ENCODE results near the gene ATF6. TPM values are rescaled to one million over a fixed set of nuclear protein-coding genes. Genes with fewer than 3 reads are reported as not detected.

Gene ATF6
- total and polyA plus RNA-seq, 4 donors = 10.0 to 22.5 (median 13.4) TPM

DNA sequence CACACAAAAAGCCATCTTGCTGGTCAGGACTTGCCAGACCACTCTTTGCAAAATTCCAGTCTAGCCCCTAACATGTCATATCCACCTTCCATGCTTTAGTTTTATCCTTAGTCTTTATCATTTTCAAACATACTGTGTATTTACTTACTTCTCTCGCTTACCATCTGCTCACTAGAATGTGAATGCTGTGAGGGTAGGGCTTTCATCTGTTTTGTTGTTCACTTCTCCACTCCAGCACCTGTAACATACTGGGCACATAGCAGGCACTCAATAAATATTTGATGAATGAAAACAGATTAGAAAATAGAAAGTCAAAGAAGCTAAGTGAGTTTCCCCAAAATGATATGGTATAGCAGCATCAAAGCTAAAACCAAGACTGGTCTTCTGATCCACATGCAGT lies 177.6 kb downstream of the ATF6 start:
- Histone ChIP-seq H3K4me3 (ENCODE audit: low read depth in 1 of 3, low read length in 3 of 3) (no peak overlapping the region), H3K9ac (ENCODE audit: low read depth in 1 of 2, low read length in 2 of 2) (no peak overlapping the region), H3K27me3 (ENCODE audit: control insufficient read depth in 4 of 4, insufficient read depth in 4 of 4, low read length in 3 of 4) (no peaks in the 10 kb centered on the region), H3K36me3 (ENCODE audit: control insufficient read depth in 4 of 4, insufficient read depth in 3 of 4, low read depth in 1 of 4, low read length in 3 of 4) (peaks cover 0 to 8% (median 7%) of the 10 kb centered on the region in 4 donors), H3K27ac (ENCODE audit: low read depth in 1 of 2, low read length in 2 of 2) (no peak overlapping the region), H3K4me1 (ENCODE audit: control insufficient read depth in 4 of 4, insufficient read depth in 4 of 4, low read length in 3 of 4) (peaks cover 0 to 3% (median 0%) of the 10 kb centered on the region in 4 donors), H3K9me3 (ENCODE audit: control insufficient read depth in 4 of 4, low read length in 3 of 4) (no peaks in the 10 kb centered on the region)
- TF ChIP-seq GABPA (IDR thresholded peaks at IDR 0.05 in 1 of 2, conservative IDR thresholded peaks at IDR 0.05 in 1 of 2) = no peak
- no peak for TF ChIP-seq RXRA (IDR thresholded peaks at IDR 0.05)
- TF ChIP-seq FOXA2 (IDR thresholded peaks at IDR 0.05) = no peak
- TF ChIP-seq REST (IDR thresholded peaks at IDR 0.05) = no peak
- TF ChIP-seq HNF4A (conservative IDR thresholded peaks at IDR 0.05) = no peak
- no peak for TF ChIP-seq EGR1 (IDR thresholded peaks at IDR 0.05; ENCODE audit: low read depth in 2 of 2)
- no peak for DNase-seq (ENCODE audit: low spot score)
- 94% methylated on average over 1 of the region's 1 CpG for WGBS

DNA sequence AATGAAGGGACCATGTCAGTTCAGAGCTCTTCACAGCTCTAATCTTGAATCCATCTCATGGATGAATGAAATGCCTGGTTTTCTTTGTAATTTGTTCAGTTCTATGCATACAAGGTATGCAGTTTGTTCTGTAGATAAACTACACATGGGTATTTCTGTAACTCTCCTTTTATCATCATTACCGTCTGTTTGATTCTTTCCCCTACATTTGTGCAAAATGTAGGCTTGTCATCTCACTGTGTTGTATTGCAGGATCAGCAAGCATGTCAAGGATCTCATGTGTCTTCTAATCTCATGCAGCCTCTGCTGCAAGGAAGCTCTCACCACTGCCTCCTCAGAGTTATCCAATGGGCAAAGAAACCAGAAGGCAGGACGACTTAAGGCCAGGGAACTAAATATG lies 178.3 kb downstream of the ATF6 start:
- Histone ChIP-seq H3K36me3 (ENCODE audit: control insufficient read depth in 4 of 4, insufficient read depth in 3 of 4, low read depth in 1 of 4, low read length in 3 of 4) (peaks cover 0 to 8% (median 7%) of the 10 kb centered on the region in 4 donors), H3K9me3 (ENCODE audit: control insufficient read depth in 4 of 4, low read length in 3 of 4) (no peaks in the 10 kb centered on the region), H3K27me3 (ENCODE audit: control insufficient read depth in 4 of 4, insufficient read depth in 4 of 4, low read length in 3 of 4) (no peaks in the 10 kb centered on the region), H3K9ac (ENCODE audit: low read depth in 1 of 2, low read length in 2 of 2) (no peak overlapping the region), H3K4me3 (ENCODE audit: low read depth in 1 of 3, low read length in 3 of 3) (no peak overlapping the region), H3K4me1 (ENCODE audit: control insufficient read depth in 4 of 4, insufficient read depth in 4 of 4, low read length in 3 of 4) (peaks cover 0 to 3% (median 0%) of the 10 kb centered on the region in 4 donors), H3K27ac (ENCODE audit: low read depth in 1 of 2, low read length in 2 of 2) (no peak overlapping the region)
- 93% methylated on average over 2 of the region's 2 CpGs for WGBS
- no peak for DNase-seq (ENCODE audit: low spot score)
- TF ChIP-seq FOXA1 (IDR thresholded peaks at IDR 0.05) (no peak), RAD21 (IDR thresholded peaks at IDR 0.05) (no peak), NR2F2 (IDR thresholded peaks at IDR 0.05) (no peak), ZBTB33 (IDR thresholded peaks at IDR 0.05) (no peak), REST (IDR thresholded peaks at IDR 0.05) (no peak), YY1 (IDR thresholded peaks at IDR 0.05) (no peak), EGR1 (IDR thresholded peaks at IDR 0.05; ENCODE audit: low read depth in 2 of 2) (no peak), TAF1 (conservative IDR thresholded peaks at IDR 0.05) (no peak), MAX (IDR thresholded peaks at IDR 0.05) (no peak), GABPA (IDR thresholded peaks at IDR 0.05 in 1 of 2, conservative IDR thresholded peaks at IDR 0.05 in 1 of 2) (no peak), HNF4G (IDR thresholded peaks at IDR 0.05) (no peak), RXRA (IDR thresholded peaks at IDR 0.05) (no peak)
- TF ChIP-seq, protein P1, sequence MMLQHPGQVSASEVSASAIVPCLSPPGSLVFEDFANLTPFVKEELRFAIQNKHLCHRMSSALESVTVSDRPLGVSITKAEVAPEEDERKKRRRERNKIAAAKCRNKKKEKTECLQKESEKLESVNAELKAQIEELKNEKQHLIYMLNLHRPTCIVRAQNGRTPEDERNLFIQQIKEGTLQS (IDR thresholded peaks at IDR 0.05) = no peak
- TF ChIP-seq, protein P2, sequence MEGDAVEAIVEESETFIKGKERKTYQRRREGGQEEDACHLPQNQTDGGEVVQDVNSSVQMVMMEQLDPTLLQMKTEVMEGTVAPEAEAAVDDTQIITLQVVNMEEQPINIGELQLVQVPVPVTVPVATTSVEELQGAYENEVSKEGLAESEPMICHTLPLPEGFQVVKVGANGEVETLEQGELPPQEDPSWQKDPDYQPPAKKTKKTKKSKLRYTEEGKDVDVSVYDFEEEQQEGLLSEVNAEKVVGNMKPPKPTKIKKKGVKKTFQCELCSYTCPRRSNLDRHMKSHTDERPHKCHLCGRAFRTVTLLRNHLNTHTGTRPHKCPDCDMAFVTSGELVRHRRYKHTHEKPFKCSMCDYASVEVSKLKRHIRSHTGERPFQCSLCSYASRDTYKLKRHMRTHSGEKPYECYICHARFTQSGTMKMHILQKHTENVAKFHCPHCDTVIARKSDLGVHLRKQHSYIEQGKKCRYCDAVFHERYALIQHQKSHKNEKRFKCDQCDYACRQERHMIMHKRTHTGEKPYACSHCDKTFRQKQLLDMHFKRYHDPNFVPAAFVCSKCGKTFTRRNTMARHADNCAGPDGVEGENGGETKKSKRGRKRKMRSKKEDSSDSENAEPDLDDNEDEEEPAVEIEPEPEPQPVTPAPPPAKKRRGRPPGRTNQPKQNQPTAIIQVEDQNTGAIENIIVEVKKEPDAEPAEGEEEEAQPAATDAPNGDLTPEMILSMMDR (IDR thresholded peaks at IDR 0.05; ENCODE audit: low read depth, low read length, missing input control) = no peak

All from liver (tissue), 9 donors.